Inflammatory macrophage (primary cell): ENCODE data around the gene ELAVL3.
A peak's percentile ranks its signal among the peaks of the same experiment; 100 is the strongest.
"Not testable (repeated sequence)": the region's sequence is repeated elsewhere in the genome, so short reads cannot be mapped to it uniquely, and the experiment has no call there.

Experiments used
- DNase-seq, 2 donors: peaks; one replicate each; pipeline ENCODE4 v3.0.0-alpha.2; 2020 to 2022

The ELAVL3 gene

DNA sequence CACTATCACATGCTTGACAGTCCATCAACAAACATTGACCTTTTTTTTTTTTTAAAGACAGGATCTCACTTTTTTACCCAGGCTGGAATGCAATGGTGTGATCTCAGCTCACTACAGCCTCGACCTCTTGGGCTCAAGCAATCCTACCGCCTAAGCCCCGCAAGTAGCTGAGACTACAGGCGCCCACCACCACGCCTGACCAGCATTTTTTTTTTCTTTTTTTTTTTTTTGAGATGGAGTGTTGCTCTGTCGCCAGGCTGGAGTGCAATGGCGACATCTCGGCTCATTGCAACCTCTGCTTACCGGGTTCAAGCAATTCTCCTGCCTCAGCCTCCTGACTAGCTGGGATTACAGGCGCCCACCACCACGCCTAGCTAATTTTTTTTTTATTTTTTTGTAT lies 21.9 kb downstream of the ELAVL3 start:
- DNase-seq, result not testable (repeated sequence)

DNA sequence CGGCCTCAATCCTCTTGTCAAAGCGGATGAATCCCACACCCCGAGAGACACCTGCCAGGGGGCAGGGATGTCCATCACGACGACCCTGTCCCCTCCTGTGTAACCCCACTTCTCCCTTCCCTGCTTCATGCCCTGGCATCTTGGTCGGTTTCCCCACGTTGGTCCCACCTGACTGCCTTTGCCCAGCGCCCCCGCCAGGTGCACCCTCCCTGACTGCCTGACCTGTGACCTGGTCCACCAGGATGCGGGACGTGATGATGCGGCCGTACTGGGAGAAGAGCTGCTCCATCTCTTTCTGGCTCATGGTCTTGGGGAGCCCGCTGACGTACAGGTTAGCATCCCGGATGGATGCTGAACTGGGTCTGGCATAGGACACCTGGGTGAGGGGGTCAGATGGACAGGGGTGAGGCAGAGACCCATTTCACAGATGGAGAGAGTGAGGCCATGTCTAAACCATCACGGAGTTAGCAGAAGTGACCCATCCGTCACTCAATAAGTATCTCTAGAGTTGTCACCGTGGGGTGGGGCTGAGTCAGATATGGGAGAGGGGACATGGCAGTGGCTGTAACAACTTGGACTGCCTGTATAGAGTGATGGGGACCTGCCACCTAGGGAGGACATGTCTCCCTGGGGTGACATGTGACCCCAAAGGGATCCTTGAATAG lies 22.5 kb downstream of the ELAVL3 start:
- DNase-seq, result no peak

DNA sequence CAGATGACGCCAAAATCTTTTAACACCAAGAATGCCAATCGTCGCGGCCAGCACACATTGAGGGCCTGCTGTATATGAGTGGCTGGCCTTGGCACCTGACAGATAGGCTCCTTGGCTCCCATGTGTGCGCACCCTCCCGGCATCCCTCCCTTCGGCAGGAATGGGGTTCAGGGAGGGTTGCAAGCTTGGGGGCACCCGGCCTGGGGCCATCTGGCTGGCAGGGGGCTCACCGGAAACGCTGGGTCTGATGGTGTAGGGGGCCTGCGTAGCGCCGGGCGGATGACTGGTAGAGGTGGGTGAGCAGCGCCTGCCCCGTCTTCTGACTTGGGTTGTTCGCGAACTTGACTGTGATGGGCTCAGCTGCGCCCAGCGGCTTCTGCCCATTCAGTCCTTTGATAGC lies 23.0 kb downstream of the ELAVL3 start:
- DNase-seq, result no peak

DNA sequence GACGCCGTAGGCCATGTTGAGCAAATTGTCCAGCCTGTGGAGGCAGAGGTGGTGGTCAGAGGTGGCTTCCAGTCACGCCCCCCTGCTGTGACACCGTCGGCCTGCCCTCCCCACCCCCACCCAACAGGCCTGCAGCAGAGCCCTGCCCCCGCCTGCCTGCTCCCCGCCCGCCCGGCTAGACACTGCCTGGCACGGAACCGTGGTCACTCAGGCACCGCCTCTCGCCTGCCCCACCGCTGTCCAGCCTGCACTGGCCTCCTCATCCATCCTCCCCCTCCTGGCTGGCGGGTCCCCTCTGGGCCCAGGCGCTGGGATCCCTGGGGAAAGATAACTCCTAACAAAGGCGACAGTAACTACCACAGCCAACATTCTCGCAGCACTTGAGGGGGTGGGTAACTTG lies 23.7 kb downstream of the ELAVL3 start:
- DNase-seq, result no peak

DNA sequence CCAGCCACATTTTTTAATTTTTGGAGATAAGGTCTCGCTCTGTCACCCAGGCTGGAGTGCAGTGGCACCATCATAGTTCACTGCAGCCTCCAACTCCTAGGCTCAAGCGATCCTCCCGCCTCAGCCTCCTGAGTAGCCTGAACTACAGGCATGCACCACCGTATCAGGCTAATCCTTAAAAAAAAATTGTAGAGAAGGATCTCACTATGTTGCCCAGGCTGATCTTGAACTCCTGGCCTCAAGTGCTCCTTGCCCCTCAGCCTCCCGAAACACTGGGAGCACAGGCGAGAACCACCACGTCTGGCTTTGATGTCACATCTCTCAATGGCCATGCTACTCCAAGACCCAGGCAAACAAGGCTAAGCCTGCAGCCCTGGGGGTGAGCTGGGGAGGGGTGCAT lies 24.2 kb downstream of the ELAVL3 start:
- no peak for DNase-seq

DNA sequence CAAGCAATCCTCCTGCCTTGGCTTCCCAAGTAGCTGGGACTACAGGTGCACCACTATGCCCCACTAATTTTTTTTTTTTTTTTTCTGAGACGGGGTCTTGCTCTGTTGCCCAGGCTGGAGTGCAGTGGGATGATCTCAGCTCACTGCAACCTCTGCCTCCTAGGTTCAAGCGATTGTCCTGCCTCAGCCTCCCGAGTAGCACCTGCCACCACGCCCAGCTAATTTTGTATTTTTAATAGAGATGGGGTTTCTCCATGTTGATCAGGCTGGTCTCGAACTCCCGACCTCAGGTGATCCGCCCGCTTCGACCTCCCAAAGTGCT lies 25.7 kb downstream of the ELAVL3 start:
- not testable (repeated sequence) for DNase-seq

DNA sequence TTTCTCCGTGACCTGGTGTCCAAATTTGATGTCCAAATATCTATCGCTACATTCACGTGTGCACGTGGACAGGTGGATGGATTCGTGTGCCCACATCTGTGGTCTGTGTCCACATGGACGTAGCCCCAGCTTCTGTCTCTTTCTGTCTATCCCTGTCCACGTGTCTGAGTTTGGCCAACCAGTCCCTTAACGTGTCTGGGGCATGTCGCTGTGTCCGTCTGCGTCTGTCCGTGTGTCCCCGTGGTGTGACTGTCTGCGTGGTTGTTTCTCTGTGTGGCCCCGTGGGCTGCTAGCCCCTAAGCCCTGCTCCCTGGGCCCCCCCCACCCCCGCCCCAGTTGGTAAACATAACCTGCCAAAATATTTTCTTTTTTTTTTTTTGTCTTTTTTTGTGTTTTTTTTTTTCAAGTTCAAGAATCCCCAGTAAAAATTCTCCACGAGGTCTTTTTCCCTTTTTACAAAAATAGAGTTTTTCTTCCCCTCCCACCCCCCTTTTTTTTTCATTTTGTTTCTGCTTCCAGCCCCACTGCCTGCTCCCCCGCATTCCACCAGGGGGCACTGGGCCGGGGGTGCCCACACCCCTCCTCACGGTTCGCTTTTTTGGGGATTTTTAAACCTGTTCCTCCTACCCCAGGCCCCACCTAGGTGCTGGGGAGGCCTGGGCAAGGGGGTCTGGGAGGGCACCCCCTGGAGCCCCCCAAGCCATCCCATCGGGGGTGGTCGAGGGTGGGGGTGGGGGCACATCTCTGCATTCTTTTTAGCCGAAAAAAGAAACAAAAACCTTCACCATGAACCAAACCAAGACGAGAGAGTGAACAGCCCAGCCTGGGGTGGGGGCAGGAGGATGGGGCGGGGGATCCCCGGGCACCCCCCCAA lies 27.1 kb downstream of the ELAVL3 start:
- no peak for DNase-seq

DNA sequence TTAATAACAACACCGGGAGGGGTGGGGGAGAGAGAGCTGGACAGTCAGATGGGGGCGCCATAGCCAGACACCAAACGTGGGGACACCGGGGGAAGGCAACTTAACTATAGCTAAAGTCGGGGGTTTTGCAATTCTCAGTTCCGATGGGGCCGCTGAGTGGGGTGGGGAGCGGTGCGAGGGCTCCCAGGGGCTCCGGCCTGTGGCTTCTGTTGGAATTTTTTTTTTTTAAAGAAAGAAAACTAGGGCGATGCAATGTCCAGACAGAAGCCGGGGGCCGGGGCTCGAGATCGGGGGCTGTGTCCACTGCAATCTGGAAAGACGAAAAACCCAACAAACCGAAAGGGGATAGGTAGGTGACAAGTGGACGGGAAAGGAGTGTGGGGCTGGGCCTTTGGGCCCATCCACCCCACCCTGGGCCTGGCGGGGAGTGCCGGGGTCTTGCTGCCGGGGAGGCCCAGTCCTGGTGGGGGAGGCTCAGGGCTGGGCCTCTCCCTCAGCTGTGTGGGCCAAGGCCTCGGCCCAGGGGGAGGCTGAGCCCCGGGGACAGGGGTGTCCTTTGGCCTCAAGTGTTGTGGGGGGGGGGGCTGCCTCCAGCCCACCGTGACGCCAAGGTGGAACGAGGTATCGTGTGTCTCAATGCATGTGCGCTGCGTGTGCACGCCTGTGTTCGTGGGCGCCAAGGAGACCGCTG lies 28.1 kb downstream of the ELAVL3 start:
- no peak for DNase-seq

DNA sequence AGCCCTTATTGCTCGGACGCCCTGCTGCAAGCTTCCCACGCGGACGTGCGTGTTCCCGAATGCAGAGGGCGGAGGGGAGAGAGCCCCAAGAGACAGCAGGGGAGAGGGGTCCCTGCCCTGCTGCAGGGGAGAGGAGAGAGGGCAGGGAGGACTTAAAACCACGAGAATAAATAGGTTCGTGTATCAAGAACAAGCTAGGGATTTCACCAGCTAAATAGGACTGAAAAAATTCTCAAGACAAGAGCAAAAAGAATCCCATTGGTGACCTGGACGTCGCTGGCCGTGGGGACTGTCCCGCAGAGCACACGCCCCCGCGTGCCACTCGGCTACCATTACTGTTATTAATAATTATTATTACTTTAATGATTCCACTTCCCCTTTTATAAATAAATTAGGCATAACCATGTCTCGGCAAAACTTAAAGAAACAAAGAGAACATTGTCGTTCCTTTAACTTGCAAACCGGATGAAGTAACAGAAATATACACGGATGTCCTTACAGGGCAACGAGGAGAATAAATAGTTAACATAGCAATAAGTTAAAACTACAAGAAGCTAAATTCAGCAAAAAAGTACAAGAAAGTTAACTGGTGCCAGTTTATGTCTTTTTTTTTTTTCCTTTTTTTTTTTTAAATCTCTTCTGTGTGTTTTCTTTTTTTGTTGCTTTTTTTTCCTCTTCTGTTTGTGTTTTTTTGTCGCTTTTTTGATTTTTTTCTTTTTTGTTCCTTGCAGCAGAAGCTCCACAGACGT lies 28.8 kb downstream of the ELAVL3 start:
- DNase-seq, result no peak

DNA sequence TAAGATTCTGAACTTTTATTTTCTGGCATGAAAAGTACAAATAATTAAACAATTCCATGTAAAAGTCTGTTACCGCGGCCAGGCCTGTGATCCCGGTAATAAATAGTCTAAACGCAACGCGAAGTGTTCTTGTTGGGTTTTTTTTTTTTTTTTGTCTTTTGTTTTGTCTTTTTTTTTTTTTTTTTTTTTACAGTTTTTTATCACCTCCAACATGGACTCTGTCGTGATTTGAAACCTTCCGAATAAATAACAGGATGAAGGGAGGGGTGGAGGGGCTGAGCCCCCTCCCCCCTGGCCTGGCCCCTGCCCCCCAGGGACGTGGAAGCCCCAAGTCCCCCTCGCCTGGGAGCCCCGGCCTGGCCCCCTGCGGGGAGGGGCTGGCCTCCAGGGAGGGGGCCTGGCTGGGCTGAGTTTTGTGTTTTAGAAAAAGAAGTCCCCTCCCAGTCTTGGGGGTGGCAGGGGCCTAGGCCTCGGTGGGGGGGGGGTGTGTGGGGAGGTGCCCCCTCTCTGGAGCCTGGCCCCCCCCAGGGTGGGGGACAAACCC lies 29.4 kb downstream of the ELAVL3 start:
- no peak for DNase-seq

DNA sequence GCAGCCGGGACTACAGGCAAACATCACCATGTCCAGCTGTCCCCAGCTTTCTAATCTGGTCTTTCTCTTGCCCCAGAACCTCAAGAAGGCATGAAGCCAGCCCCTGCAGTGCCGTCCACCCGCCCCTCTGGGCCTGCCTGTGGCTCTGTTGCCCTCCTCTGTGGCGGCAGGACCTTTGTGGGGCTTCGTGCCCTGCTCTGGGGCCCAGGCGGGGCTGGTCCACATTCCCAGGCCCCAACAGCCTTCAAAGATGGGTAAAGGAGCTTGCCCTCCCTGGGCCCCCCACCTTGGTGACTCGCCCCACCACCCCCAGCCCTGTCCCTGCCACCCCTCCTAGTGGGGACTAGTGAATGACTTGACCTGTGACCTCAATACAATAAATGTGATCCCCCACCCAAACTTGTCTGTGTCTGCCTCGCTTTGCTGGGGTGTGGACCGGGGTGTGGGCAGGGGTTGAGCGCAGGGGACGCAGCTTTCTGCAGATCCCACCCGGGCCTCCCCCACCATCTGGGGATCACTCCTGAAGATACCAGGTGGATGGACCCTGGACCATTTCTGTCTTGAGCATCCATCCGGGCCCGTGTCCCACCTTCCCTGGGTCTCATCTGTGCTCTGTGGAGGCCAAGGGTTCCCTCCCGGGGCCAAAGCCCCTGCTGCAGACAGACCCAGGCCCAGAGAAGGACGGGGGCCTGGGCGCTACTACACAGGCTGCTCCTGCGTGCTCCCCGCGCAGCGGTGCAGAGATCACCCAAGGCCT lies 30.1 kb downstream of the ELAVL3 start:
- no peak for DNase-seq

DNA sequence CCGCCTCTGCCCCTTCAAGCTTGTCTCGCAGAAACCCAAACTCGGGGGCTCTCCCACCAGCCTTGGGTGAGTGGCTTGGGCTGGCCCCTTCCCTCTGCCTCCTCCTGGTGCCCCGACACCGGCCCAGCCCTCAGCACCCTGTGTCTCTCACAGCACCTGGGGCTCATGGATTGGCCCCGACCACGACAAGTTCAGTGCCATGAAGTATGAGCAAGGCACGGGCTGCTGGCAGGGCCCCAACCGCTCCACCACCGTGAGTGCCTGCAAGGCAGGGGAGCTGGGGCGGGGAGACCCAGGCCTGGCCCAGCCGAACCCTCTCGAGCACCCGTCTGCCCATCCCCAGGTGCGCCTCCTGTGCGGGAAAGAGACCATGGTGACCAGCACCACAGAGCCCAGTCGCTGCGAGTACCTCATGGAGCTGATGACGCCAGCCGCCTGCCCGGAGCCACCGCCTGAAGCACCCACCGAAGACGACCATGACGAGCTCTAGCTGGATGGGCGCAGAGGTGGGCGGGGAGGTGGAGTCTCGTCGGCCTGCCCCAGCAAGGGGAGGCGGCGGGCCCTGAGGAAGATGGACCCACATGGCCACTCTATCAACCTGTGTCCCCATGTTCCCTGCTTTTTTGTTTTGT lies 31.8 kb downstream of the ELAVL3 start:
- no peak for DNase-seq

DNA sequence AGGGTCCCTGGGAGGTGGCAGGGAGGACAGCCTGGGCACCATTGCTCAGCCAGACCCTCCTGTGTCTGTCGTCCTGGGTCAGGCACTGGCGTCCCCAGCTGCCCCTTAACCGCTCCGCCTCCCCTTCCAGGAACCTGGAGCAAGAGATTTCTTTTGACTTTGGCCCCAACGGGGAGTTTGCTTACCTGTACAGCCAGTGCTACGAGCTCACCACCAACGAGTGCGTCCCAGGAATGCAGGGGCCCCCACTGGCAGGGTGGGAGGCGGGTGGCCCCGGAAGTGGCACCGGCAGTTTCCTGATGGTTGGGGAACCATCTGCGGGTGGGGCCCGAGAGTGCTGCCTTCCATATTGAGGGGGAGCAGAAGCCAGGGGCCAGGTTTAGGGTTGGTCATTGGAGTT lies 32.4 kb downstream of the ELAVL3 start:
- no peak for DNase-seq

DNA sequence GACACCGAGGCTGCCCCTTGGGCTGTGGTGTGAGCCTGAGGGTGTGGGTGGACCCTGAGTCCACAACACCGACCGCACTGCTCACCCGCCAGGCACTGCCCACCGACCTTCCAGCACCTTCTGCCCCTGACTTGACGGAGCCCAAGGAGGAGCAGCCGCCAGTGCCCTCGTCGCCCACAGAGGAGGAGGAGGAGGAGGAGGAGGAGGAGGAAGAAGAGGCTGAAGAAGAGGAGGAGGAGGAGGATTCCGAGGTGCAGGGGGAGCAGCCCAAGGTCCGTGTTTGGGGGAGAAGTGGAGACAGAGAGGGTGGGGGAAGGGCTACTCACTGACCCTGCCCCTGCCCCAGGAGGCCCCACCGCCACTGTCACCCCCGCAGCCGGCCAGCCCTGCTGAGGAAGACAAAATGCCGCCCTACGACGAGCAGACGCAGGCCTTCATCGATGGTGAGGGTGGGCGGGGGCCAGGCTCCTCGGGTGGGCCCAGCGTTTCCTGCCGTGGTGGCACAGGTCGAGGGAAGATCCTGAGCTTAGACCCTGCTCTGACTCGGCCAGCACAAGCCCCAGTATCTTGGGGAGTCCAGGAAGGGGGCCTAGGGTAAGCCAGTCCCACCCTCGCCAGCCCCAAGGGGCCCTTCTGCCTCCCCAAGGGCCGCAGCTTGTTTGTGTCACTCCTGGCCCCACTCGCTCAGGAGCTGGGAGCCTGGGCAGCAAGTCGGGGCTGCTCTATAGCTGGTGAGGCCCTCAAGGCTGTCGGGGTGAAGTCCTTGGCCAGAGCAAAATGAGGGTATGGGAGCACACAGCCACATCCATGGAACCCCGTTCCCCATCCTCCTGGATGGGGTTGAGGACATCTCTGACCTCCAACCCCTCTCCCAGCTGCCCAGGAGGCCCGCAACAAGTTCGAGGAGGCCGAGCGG lies 33.2 kb downstream of the ELAVL3 start:
- DNase-seq, result no peak

DNA sequence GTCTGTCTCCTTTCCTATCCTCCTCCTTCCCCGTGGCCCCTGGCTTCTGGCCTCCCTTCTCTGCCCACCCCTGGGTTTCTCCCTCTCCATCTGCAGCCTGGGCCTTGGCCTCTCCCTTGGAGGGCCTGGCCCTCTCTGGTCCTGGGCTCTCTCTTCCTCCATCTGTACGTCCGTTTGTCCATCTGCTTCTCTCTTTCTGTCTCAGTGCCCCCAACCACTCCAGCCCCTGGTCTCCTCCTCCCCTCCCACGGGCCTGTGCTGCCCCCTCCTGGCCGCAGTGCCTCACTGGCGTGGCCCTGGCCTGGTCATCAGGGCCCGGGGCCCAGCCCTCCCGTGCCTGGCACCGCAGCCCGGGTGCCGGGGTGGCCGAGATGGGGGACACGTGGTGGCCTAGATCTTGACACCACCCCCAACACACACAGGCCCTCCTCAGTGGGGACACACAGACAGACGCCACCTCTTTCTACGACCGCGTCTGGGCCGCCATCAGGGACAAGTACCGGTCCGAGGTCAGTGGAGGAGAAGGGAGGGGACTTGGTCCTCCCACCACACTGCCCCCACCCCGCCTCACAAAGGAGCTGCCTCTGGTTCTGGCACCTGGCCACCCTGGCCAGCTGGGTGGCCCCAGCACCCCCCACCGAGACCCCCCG lies 34.1 kb downstream of the ELAVL3 start:
- DNase-seq, result peak; percentile 25 to 36

DNA sequence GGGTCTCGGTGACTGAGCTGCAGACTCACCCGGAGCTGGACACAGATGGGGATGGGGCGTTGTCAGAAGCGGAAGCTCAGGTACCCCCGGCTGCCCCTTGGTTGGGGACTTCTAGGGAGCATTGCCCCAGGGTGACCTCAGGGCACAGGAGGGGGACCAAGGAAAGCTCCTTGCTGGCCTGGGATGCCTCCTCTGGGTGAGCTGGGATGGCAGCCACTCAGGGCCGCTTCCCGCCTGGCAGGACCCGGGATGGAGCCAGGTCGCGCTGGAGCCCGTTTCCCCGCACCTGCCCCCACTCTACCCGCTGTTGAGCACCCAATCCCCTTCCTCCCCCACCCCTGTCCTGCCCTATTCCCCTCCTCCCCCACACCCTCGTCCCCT lies 34.6 kb downstream of the ELAVL3 start:
- no peak for DNase-seq

DNA sequence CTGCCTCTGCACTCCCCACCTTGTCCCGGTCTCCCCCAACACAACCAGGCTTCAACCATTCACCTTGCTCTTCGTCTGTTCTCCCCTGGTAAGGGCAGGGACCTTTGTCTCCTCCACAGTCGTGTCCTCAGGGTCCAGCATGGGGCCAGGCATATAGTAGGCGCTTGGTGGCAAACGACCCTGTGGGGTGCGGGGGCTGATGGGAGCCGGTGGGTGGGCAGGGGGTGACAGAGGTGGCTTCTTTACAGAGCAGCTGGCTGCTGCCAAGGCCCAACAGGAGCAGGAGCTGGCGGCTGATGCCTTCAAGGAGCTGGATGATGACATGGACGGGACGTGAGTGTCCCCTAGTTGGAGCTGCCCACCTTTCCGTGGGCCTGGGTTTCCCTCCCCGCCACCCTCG lies 35.7 kb downstream of the ELAVL3 start:
- DNase-seq, result no peak

DNA sequence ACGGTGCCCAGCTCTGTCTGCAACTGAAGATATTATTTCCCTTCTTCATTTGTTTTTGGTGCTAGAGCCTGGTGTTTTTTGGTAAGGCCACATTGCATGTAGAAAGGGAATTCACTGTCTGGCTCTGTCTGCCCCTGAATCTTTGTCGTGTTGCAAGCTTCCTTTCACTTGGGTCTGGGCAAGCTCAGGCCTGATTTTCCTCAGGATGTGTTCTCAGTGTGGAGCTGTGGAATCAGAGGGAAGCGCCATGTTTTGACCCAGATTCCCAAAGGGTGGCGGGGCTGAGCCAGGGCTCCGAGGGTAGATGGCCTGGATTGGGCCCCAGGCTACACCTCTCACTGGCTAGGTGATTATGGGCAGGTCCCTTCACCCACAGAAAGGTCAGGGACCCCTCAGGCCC lies 36.8 kb downstream of the ELAVL3 start:
- no peak for DNase-seq

DNA sequence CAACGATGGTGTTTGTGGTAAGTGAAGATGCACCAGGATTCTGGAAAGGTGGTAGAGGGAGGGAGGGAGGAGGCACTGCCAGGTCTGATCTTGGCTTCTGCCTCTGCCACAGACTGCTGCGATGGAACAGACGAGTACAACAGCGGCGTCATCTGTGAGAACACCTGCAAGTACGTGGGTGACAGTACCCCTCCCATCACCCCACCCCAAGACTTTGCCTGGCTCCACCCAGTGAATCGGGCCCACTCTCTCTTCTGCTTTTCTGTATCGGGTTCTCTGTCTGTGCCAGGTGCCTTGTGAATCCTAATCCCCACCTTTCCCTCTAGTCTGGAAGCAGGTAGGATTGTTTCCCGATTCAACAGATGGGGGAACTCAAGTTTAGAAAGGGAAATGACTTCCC lies 42.9 kb downstream of the ELAVL3 start:
- no peak for DNase-seq

DNA sequence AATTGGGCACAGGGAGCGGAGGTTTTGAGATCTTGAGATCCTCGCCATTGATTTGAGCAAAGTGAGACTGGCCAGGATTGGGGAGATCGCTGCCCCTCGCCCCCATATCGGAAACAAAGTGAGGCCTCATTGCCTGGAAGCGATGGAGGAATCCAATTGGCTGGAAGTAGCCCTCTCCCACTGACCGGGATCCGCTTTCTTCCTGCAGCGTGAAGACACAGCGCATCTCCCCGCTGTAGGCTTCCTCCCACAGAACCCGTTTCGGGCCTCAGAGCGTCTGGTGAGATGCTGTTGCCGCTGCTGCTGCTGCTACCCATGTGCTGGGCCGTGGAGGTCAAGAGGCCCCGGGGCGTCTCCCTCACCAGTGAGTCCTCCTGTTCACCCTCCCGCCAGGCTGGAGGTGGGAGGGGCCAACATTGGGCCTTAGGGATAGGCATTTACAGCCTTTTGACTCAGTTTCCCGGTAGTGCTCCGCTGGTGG lies 45.0 kb downstream of the ELAVL3 start:
- peak; percentile 41 to 52 for DNase-seq
